WERI-Rb-1 (cell line): Measurements from ENCODE around the gene RASAL2.

Experiments
- DNase-seq: peaks from one replicate; pipeline ENCODE4 v3.0.0-alpha.2; 2020
- H3K27ac ChIP-seq: fragments of 250-450 bp; sonication (Bioruptor Pico); 2 replicates; pipeline ENCODE4 v1.5.1; 2020; ENCODE audit warnings: mild to moderate bottlenecking, moderate library complexity
- H3K27me3 ChIP-seq: fragments of 250-450 bp; sonication (Bioruptor Pico); 2 replicates; pipeline ENCODE4 v1.5.1; 2021; ENCODE audit warnings: mild to moderate bottlenecking, low read depth, moderate library complexity; ENCODE audit not compliant: insufficient read depth, severe bottlenecking
- H3K36me3 ChIP-seq: fragments of 250-450 bp; sonication (Bioruptor Pico); 2 replicates; pipeline ENCODE4 v1.5.1; 2020; ENCODE audit warnings: mild to moderate bottlenecking, moderate library complexity
- H3K4me3 ChIP-seq: 2 replicates; pipeline ENCODE4 v1.5.1; 2011; ENCODE audit warnings: low read depth, mild to moderate bottlenecking, control low read depth, low read length
- H3K9me3 ChIP-seq: fragments of 250-450 bp; sonication (Bioruptor Pico); 2 replicates; pipeline ENCODE4 v1.5.1; 2021; ENCODE audit warnings: mild to moderate bottlenecking, moderate library complexity; ENCODE audit not compliant: severe bottlenecking
- TF ChIP-seq, protein P1 (sequence below): IDR thresholded peaks from 2 replicates; pipeline ENCODE4 v1.5.1; 2011; ENCODE audit warnings: low read depth, mild to moderate bottlenecking, control low read depth, inconsistent platforms, low read length

Gene RASAL2

DNA sequence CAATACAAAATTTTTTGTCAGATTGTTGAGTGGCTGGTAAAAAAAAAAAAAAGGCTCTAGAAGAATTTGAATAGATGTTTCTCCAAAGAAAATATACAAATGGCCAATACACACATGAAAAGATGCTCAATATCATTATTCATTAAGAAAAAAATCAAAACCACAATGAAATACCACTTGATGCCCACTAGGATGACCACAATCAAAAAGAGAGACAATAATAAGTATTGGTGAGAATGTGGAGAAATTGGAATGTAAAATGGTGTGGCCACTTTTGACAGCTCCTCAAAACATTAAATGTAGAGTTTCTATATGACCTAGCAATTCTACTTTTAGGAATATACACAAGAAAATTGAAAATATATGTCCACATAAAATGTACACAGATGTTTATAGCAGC is 302.9 kb downstream of the RASAL2 start:
- TF ChIP-seq, protein P1, sequence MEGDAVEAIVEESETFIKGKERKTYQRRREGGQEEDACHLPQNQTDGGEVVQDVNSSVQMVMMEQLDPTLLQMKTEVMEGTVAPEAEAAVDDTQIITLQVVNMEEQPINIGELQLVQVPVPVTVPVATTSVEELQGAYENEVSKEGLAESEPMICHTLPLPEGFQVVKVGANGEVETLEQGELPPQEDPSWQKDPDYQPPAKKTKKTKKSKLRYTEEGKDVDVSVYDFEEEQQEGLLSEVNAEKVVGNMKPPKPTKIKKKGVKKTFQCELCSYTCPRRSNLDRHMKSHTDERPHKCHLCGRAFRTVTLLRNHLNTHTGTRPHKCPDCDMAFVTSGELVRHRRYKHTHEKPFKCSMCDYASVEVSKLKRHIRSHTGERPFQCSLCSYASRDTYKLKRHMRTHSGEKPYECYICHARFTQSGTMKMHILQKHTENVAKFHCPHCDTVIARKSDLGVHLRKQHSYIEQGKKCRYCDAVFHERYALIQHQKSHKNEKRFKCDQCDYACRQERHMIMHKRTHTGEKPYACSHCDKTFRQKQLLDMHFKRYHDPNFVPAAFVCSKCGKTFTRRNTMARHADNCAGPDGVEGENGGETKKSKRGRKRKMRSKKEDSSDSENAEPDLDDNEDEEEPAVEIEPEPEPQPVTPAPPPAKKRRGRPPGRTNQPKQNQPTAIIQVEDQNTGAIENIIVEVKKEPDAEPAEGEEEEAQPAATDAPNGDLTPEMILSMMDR, result no peak
- H3K27me3 ChIP-seq, result no peaks in the 10 kb centered on the region
- H3K36me3 ChIP-seq, result no peaks in the 10 kb centered on the region
- no peaks in the 10 kb centered on the region for H3K9me3 ChIP-seq
- DNase-seq, result no peak
- no peak overlapping the region for H3K4me3 ChIP-seq
- no peak overlapping the region for H3K27ac ChIP-seq

DNA sequence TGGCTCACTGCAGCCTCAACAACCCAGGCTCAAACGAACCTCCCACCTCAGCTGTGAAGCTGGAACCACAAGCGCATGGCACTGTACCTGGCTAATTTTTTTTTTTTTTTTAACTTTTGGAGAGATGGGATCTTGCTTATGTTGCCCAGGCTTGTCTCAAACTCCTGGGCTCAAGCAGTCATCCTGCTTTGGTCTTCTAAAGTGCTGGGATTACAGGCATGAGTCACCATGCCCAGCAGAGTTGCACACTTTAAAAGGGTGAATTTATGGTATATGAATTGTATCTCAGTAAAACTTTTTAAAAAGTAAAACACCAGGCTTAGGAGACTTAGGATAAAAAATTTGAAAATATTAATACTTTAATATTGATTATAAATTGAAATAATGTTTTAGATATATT is 303.8 kb downstream of the RASAL2 start:
- Histone ChIP-seq H3K9me3 (no peaks in the 10 kb centered on the region), H3K4me3 (no peak overlapping the region), H3K27me3 (no peaks in the 10 kb centered on the region), H3K27ac (no peak overlapping the region), H3K36me3 (no peaks in the 10 kb centered on the region)
- no peak for DNase-seq
- TF ChIP-seq, protein P1, result no peak

DNA sequence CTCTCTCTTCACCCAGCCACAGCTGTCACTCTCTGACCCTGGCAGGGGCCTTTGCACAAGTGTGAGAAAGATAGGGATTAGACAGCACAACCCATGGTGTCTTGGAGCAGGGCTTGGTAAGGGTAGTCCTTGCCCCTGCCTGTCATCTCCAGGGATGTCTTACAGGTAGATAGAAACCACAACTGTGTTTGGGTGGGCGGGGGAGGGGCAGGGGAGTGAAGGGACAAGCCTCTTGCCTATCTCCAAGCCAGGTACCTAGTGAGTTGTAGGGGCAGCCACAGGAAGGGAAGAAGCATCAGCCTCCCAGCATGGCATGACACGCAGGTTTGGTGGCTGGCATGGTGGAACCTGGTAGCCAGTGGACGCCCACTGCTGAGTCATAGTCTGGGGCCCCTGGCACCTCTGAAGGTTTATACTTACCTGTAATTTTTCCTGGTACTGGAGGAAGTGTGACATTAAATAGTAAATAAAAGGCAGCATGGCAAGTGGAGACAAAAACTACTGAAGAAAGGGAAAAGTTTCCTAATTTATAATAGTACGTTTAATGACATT is 305.3 kb downstream of the RASAL2 start:
- TF ChIP-seq, protein P1, result no peak
- Histone ChIP-seq H3K36me3 (no peaks in the 10 kb centered on the region), H3K9me3 (no peaks in the 10 kb centered on the region), H3K27me3 (no peaks in the 10 kb centered on the region), H3K4me3 (no peak overlapping the region), H3K27ac (no peak overlapping the region)
- no peak for DNase-seq

DNA sequence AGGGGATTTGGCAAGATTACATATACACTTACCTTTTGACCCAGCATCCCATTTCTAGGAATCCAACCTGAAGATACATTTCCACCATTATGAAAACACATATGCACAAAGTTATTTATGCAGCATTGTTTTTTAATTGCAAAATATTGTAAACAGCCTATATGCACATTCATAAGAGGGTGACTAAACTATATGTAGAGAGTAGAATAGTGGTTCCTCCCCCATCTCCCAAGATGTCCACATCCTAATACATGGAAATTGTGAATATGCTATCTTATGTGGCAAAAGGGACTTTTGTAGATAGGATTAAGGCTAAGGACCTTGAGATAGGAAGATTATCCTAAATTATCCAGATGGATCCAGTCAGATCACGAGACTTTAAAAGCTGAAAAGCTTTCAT is 311.2 kb downstream of the RASAL2 start:
- Histone ChIP-seq H3K4me3 (no peak overlapping the region), H3K36me3 (no peaks in the 10 kb centered on the region), H3K27ac (no peak overlapping the region), H3K27me3 (no peaks in the 10 kb centered on the region), H3K9me3 (no peaks in the 10 kb centered on the region)
- no peak for DNase-seq
- TF ChIP-seq, protein P1, result no peak

DNA sequence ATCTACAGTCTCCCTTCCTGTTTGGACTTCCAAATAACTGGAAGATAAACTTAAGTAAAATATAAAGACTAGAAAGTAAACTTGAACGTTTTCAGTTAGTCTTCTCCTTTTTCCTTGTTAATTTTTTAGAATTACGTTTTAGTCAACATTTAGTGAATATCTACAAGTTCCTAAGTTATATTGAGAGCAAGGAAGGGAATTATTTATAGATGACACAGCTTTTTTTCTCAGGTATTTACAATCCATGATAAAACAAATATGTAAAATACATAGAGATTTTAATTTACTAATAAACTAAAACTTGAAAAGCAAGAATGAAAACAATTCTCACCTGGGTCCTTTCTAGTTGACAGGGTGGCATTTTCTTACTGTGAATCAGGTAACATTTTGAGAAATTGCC is 313.3 kb downstream of the RASAL2 start:
- TF ChIP-seq, protein P1, result no peak
- DNase-seq, result no peak
- Histone ChIP-seq H3K27me3 (no peaks in the 10 kb centered on the region), H3K4me3 (no peak overlapping the region), H3K9me3 (no peaks in the 10 kb centered on the region), H3K27ac (no peak overlapping the region), H3K36me3 (no peaks in the 10 kb centered on the region)

DNA sequence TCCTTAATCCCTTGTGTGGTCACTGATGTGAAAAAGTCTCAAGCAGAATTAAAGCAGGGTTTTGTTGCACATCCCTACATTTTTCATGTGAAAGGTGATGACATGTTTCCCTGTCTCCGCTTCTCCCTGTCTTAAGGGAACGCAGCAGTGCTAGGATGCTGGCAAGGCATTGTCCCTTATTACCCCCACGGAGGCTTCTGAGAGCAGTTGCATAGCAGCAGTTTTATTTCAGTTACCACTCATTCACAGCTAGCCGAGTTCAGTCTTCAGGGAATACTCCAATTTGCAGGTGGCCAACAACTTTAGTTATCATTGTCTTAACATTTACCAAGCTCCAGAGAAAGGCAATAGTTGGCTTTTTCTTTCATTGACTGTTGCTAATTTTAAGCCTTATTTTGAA is 313.8 kb downstream of the RASAL2 start:
- no peak overlapping the region for H3K27ac ChIP-seq
- H3K9me3 ChIP-seq, result no peaks in the 10 kb centered on the region
- H3K4me3 ChIP-seq, result no peak overlapping the region
- H3K27me3 ChIP-seq, result no peaks in the 10 kb centered on the region
- no peaks in the 10 kb centered on the region for H3K36me3 ChIP-seq
- DNase-seq, result no peak
- TF ChIP-seq, protein P1, result no peak
